ENCODE results near the gene SLTM.

The SLTM gene

GRCh38 chr15:58933281-58934113, at the start of gene SLTM:
SLTM (minus strand) TSS chr15:58933679; CDS start chr15:58933565, 114 bp downstream.
- DNase-seq (ENCODE audit: low spot score in 2 of 2), result peak; percentile 93 to 95
- Histone ChIP-seq H3K4me1 (peaks cover 27% of the 10 kb centered on the region), H3K4me3 (peak within 1 kb of the TSS; percentile 88), H3K36me3 (replicated peaks) (peaks cover 7% of the 10 kb centered on the region), H3K9me3 (no peaks in the 10 kb centered on the region), H3K27me3 (ENCODE audit: low read depth) (no peaks in the 10 kb centered on the region)
- in situ Hi-C loops (cut with MboI; ENCODE audit: low sequenced_read_pairs), result no loop called here

GRCh38 chr15:58983261-58983660, 49.8 kb upstream of the SLTM start:
- DNase-seq (ENCODE audit: low spot score in 2 of 2), result no peak
- no peaks in the 10 kb centered on the region for H3K9me3 ChIP-seq
- peaks cover 5% of the 10 kb centered on the region; the same call in 1 of the 2 replicates for H3K27me3 ChIP-seq (ENCODE audit: low read depth)
- no peaks in the 10 kb centered on the region for H3K36me3 ChIP-seq (replicated peaks)
- in situ Hi-C loops (cut with MboI; ENCODE audit: low sequenced_read_pairs), result loop anchor here (10.0 kb wide), 3 partner anchors 122 to 542 kb away; partner anchors contain the start of gene CCNB2
- H3K4me3 ChIP-seq, result no peak overlapping the region
- H3K4me1 ChIP-seq, result peaks cover 4% of the 10 kb centered on the region; the same call in 1 of the 2 replicates

- Histone ChIP-seq H3K9me3 (no peaks in the 10 kb centered on the region), H3K4me3 (no peak overlapping the region), H3K4me1 (peaks cover 1% of the 10 kb centered on the region; the same call in 1 of the 2 replicates), H3K27me3 (ENCODE audit: low read depth) (peaks cover 5% of the 10 kb centered on the region; the same call in 1 of the 2 replicates), H3K36me3 (replicated peaks) (no peaks in the 10 kb centered on the region)
- in situ Hi-C loops (cut with MboI; ENCODE audit: low sequenced_read_pairs), result loop anchor here (10.0 kb wide), 3 partner anchors 123 to 543 kb away; partner anchors contain the start of gene CCNB2
- no peak for DNase-seq (ENCODE audit: low spot score in 2 of 2)
Measured at GRCh38 chr15:58981808-58982475, 48.5 kb upstream of the SLTM start.

GRCh38 chr15:58980351-58980939, 47.0 kb upstream of the SLTM start:
- Histone ChIP-seq H3K4me3 (no peak overlapping the region), H3K4me1 (no peaks in the 10 kb centered on the region), H3K9me3 (no peaks in the 10 kb centered on the region), H3K36me3 (replicated peaks) (no peaks in the 10 kb centered on the region), H3K27me3 (ENCODE audit: low read depth) (peaks cover 5% of the 10 kb centered on the region; the same call in 1 of the 2 replicates)
- in situ Hi-C loops (cut with MboI; ENCODE audit: low sequenced_read_pairs), result loop anchor here (10.0 kb wide), 3 partner anchors 124 to 544 kb away; partner anchors contain the start of gene CCNB2
- peak in 1 of 2 experiments; percentile 70 for DNase-seq (ENCODE audit: low spot score in 2 of 2)

- DNase-seq (ENCODE audit: low spot score in 2 of 2), result no peak
- in situ Hi-C loops (cut with MboI; ENCODE audit: low sequenced_read_pairs), result no loop called here
- Histone ChIP-seq H3K9me3 (no peaks in the 10 kb centered on the region), H3K36me3 (replicated peaks) (no peaks in the 10 kb centered on the region), H3K4me3 (no peak overlapping the region), H3K4me1 (no peaks in the 10 kb centered on the region), H3K27me3 (ENCODE audit: low read depth) (no peaks in the 10 kb centered on the region)
Measured at GRCh38 chr15:58977887-58978286, 44.4 kb upstream of the SLTM start.

- Histone ChIP-seq H3K4me3 (no peak overlapping the region), H3K27me3 (ENCODE audit: low read depth) (no peaks in the 10 kb centered on the region), H3K36me3 (replicated peaks) (no peaks in the 10 kb centered on the region), H3K4me1 (no peaks in the 10 kb centered on the region), H3K9me3 (no peaks in the 10 kb centered on the region)
- no peak for DNase-seq (ENCODE audit: low spot score in 2 of 2)
- in situ Hi-C loops (cut with MboI; ENCODE audit: low sequenced_read_pairs), result no loop called here
Measured at GRCh38 chr15:58967479-58967878, 34.0 kb upstream of the SLTM start.

- Histone ChIP-seq H3K4me1 (no peaks in the 10 kb centered on the region), H3K4me3 (no peak overlapping the region), H3K36me3 (replicated peaks) (no peaks in the 10 kb centered on the region), H3K27me3 (ENCODE audit: low read depth) (no peaks in the 10 kb centered on the region), H3K9me3 (no peaks in the 10 kb centered on the region)
- in situ Hi-C loops (cut with MboI; ENCODE audit: low sequenced_read_pairs), result no loop called here
- no peak for DNase-seq (ENCODE audit: low spot score in 2 of 2)
Measured at GRCh38 chr15:58966698-58967097, 33.2 kb upstream of the SLTM start.

GRCh38 chr15:58962662-58963565, 29.4 kb upstream of the SLTM start:
- no peak overlapping the region for H3K4me3 ChIP-seq
- H3K4me1 ChIP-seq, result no peaks in the 10 kb centered on the region
- in situ Hi-C loops (cut with MboI; ENCODE audit: low sequenced_read_pairs), result no loop called here
- no peaks in the 10 kb centered on the region for H3K9me3 ChIP-seq
- no peaks in the 10 kb centered on the region for H3K27me3 ChIP-seq (ENCODE audit: low read depth)
- no peak for DNase-seq (ENCODE audit: low spot score in 2 of 2)
- H3K36me3 ChIP-seq (replicated peaks), result no peaks in the 10 kb centered on the region

GRCh38 chr15:58962136-58962535, 28.7 kb upstream of the SLTM start:
- Histone ChIP-seq H3K36me3 (replicated peaks) (no peaks in the 10 kb centered on the region), H3K27me3 (ENCODE audit: low read depth) (no peaks in the 10 kb centered on the region), H3K4me3 (no peak overlapping the region), H3K9me3 (no peaks in the 10 kb centered on the region), H3K4me1 (no peaks in the 10 kb centered on the region)
- DNase-seq (ENCODE audit: low spot score in 2 of 2), result no peak
- in situ Hi-C loops (cut with MboI; ENCODE audit: low sequenced_read_pairs), result no loop called here

- H3K4me3 ChIP-seq, result no peak overlapping the region
- H3K9me3 ChIP-seq, result no peaks in the 10 kb centered on the region
- no peaks in the 10 kb centered on the region for H3K4me1 ChIP-seq
- no peak for DNase-seq (ENCODE audit: low spot score in 2 of 2)
- in situ Hi-C loops (cut with MboI; ENCODE audit: low sequenced_read_pairs), result no loop called here
- no peaks in the 10 kb centered on the region for H3K27me3 ChIP-seq (ENCODE audit: low read depth)
- no peaks in the 10 kb centered on the region for H3K36me3 ChIP-seq (replicated peaks)
Measured at GRCh38 chr15:58958811-58959210, 25.3 kb upstream of the SLTM start.

- DNase-seq (ENCODE audit: low spot score in 2 of 2), result peak; percentile 82 to 85
- H3K9me3 ChIP-seq, result no peaks in the 10 kb centered on the region
Measured at GRCh38 chr15:58957101-58957973, 23.9 kb upstream of the SLTM start.

GRCh38 chr15:58952751-58953150, 19.3 kb upstream of the SLTM start:
- no peak for DNase-seq (ENCODE audit: low spot score in 2 of 2)
- Histone ChIP-seq H3K4me3 (no peak overlapping the region), H3K36me3 (replicated peaks) (no peaks in the 10 kb centered on the region), H3K4me1 (no peaks in the 10 kb centered on the region), H3K9me3 (no peaks in the 10 kb centered on the region), H3K27me3 (ENCODE audit: low read depth) (no peaks in the 10 kb centered on the region)
- in situ Hi-C loops (cut with MboI; ENCODE audit: low sequenced_read_pairs), result no loop called here

More at GRCh38 chr15:58957101-58957973, 23.9 kb upstream of the SLTM start:
- in situ Hi-C loops (cut with MboI; ENCODE audit: low sequenced_read_pairs), result no loop called here
- Histone ChIP-seq H3K27me3 (ENCODE audit: low read depth) (no peaks in the 10 kb centered on the region), H3K36me3 (replicated peaks) (no peaks in the 10 kb centered on the region), H3K4me3 (no peak overlapping the region), H3K4me1 (no peaks in the 10 kb centered on the region)

Data from HAP-1 (cell line).